Lower lobe of right lung (tissue), 2 donors: ENCODE measurements around the gene IL34. TPM values are rescaled to one million over a fixed set of nuclear protein-coding genes. Genes with fewer than 3 reads are reported as not detected.
A peak's percentile ranks its signal among the peaks of the same experiment; 100 is the strongest.

Experiments used
- ATAC-seq, 2 donors: fragments of 200-7000 bp; cut with Tn5 transposase; one replicate each; pipeline ENCODE4 v1.9.1; 2020 to 2022; ENCODE audit warnings: mild to moderate bottlenecking in 2 of 2, moderate library complexity in 2 of 2
- DNase-seq: peaks from one replicate; pipeline ENCODE4 v3.0.0-alpha.2; 2020
- H3K27ac ChIP-seq: fragments of 200-600 bp; one replicate; pipeline ENCODE4 v1.8.0; 2022
- H3K27me3 ChIP-seq: fragments of 200-600 bp; one replicate; pipeline ENCODE4 v1.8.0; 2022; ENCODE audit warnings: low read depth
- H3K36me3 ChIP-seq: fragments of 200-600 bp; one replicate; pipeline ENCODE4 v1.8.0; 2022; ENCODE audit warnings: mild to moderate bottlenecking
- H3K4me1 ChIP-seq: fragments of 200-600 bp; one replicate; pipeline ENCODE4 v1.8.0; 2022
- H3K4me3 ChIP-seq: fragments of 200-600 bp; one replicate; pipeline ENCODE4 v1.8.0; 2022; ENCODE audit warnings: mild to moderate bottlenecking
- H3K9me3 ChIP-seq: fragments of 200-600 bp; one replicate; pipeline ENCODE4 v1.8.0; 2022
- CTCF ChIP-seq: fragments of 200-600 bp; IDR thresholded peaks from one replicate; pipeline ENCODE4 v1.8.0; 2022; ENCODE audit warnings: antibody characterized with exemption, mild to moderate bottlenecking
- intact Hi-C: fragments of 100-400 bp; cut with DNase I; formaldehyde crosslinking; loops from one replicate; pipeline ENCODE4 v1.11.0; 2022
- total RNA-seq: library from RNA; stranded (reverse); fragmentation: NEBNext Ultra II Directional; extraction: Animal tissue kit (Norgen Biotek cat#: 25700); gene quantifications from one replicate; pipeline ENCODE4 v1.2.1, GENCODE V29; 2021
- donor health status: DM: no; HTN: yes; CAD: no; lungs with severe emphysema.

The IL34 gene
- total RNA-seq, 1 donor from 2014 or later: 2.6 TPM

DNA sequence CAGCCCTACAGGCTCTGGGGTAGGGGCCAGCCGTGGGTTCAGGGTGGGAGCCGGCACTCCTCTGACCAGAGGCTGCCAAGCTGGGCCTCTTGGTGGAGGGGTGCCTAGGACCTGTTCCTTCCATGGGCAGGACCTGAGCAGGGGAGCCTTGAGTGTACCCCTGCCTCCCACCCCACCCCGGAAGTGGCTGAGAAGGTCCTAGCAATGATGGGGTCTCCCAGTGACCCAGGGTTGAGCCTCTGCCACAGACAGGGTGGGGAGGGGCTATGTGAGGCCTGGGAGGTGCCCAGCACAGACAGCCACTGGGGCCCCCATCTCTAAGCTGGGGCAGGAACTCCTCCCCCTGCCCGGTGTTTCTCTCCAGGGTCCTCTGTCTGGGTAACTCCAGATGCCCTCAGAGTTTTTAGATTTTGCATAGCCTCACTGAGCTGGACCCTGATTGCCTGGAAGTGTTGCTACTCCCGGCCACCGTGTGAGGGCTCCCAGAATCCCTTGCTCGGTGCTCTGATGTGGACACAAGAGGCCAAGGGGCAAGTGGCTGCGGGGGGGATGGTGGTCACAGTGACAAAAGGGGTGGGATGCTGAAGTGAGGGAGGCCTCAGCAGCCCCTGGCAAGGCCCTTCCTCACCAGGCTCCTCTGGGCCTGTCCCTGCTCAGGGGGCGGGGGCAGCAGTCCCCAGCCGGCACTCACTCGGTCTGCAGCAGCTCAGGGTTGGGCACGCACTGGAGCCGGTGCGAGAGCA is 45.9 kb downstream of the IL34 start:
- no peak for TF ChIP-seq CTCF
- no peak overlapping the region for H3K4me3 ChIP-seq
- intact Hi-C loops: no loop called here
- peaks cover 99% of the 10 kb centered on the region for H3K4me1 ChIP-seq
- ATAC-seq: no peak
- no peak for DNase-seq
- H3K36me3 ChIP-seq: peaks cover 9% of the 10 kb centered on the region
- H3K27ac ChIP-seq: peak overlapping the region; percentile 87
- no peaks in the 10 kb centered on the region for H3K27me3 ChIP-seq
- H3K9me3 ChIP-seq: no peaks in the 10 kb centered on the region

- intact Hi-C loops: no loop called here
- Histone ChIP-seq H3K27ac (peak overlapping the region; percentile 87), H3K27me3 (no peaks in the 10 kb centered on the region), H3K4me3 (no peak overlapping the region), H3K9me3 (no peaks in the 10 kb centered on the region), H3K4me1 (peaks cover 99% of the 10 kb centered on the region), H3K36me3 (peaks cover 10% of the 10 kb centered on the region)
- DNase-seq: no peak
- no peak for ATAC-seq
- no peak for TF ChIP-seq CTCF
These were observed 46.7 kb downstream of the IL34 start for GRCh38 chr16:70692873-70693671.

DNA sequence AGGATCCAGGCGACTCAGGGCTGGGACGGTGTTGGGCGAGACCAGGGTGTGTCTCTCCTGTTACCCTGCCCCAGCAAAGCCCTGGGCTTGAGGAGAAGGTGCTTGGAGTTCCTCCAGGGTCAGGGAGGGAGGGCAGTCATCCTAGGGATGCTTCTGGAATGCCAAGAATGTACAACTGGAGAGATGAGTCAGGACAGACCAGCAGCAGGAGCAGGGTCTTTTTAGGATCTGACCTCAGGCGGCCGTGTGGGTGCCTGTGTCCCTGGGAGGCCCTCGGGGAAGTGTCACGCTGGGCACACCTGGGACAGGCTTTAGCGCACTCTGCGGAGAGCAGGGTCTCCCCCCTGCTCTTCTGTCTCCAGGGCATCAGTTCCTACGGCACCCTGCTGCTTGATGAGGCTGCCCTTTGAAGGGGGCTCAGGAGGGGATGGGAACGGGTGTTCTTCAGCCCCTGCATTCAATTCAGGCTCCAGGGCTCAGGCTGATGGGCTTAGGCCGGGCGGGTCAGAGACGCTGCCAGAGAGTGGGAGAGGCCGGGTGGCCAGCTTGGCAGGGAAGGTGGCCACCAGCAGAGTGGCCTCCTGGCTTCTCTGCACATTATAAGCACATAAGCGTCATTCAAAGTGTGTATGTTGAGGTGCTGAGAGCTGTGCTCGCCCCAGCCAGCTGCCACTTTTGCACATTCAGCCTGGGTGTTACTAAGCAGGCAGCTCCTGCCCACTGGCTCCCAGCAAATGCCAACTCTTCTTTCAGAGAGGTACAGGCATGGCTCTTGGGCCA is 47.9 kb downstream of the IL34 start:
- no peak overlapping the region for H3K4me3 ChIP-seq
- H3K27me3 ChIP-seq: no peaks in the 10 kb centered on the region
- DNase-seq (no peak), ATAC-seq (no peak)
- TF ChIP-seq CTCF: no peak
- H3K27ac ChIP-seq: peak overlapping the region; percentile 87
- H3K4me1 ChIP-seq: peaks cover 91% of the 10 kb centered on the region
- H3K36me3 ChIP-seq: peaks cover 18% of the 10 kb centered on the region
- intact Hi-C loops: no loop called here
- H3K9me3 ChIP-seq: no peaks in the 10 kb centered on the region

DNA sequence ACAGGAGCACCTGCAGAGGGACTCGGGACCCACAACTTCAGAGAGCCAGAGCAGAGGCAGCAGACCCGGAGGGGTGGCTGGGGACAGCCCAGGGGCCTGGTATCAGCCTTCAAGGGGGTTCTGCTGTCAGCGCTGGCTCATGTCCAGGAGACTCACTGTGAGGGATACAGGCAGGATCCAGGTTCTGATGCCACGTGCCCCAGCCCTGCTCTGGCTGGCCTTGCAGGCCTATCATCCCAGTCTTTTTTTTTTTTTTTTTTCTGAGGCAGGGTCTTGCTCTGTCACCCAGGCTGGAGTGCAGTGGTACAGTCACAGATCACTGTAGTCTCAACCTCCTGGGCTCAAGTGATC is 48.5 kb downstream of the IL34 start:
- Histone ChIP-seq H3K36me3 (peaks cover 18% of the 10 kb centered on the region), H3K9me3 (no peaks in the 10 kb centered on the region), H3K4me1 (peaks cover 85% of the 10 kb centered on the region), H3K4me3 (no peak overlapping the region), H3K27me3 (no peaks in the 10 kb centered on the region), H3K27ac (peak overlapping the region; percentile 75)
- no peak for TF ChIP-seq CTCF
- no peak for DNase-seq
- no peak for ATAC-seq
- intact Hi-C loops: no loop called here

DNA sequence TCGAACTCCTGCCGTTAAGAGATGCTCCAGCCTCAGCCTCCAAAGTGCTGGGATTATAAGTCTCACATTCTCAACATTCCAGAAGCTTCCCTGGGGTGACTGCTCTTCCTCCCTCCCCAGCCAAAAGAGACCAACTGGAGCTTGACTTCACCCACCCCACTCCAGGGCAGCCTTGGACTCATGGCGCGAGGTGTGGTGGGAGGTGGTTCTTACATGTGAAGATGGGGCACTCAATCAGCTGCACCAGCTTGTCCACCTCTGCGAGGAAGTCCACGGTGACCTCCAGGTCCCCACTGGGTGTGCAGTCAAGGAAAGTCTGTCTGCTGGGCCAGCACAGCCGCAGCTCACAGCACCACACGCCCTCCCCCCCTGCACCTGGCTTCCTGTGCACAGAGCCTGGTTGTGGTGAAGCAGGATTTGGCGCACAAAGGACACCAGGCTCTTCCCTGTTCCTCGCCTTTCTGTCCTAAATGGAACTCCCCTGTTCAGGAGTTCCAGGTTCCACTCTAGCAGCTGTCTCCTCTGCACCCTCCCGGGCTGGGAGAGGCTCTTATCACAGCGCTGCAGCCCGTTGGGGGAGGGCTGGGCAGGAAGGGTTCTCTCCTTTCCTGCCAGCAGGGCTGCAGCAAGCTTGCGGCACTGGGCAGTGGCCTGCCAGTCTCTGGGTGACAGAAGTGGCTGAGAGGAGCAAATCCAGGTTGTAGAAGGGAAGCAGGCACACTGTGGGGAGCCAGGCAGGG is 49.1 kb downstream of the IL34 start:
- peak; percentile 73 for DNase-seq
- Histone ChIP-seq H3K27me3 (no peaks in the 10 kb centered on the region), H3K36me3 (peaks cover 18% of the 10 kb centered on the region), H3K9me3 (no peaks in the 10 kb centered on the region), H3K4me3 (no peak overlapping the region), H3K4me1 (peaks cover 83% of the 10 kb centered on the region), H3K27ac (peak overlapping the region; percentile 75)
- peak; percentile 28 for TF ChIP-seq CTCF
- intact Hi-C loops: no loop called here
- peak; percentile 53 to 66 for ATAC-seq
